Panc1 (cell line): ENCODE data around the gene ESYT2. TPM values are rescaled to one million over a fixed set of nuclear protein-coding genes. Genes with fewer than 3 reads are reported as not detected.

Experiments
- ATAC-seq: fragments of 200-7000 bp; cut with Tn5 transposase; 2 replicates; pipeline ENCODE4 v1.9.1; 2020; ENCODE audit warnings: mild to moderate bottlenecking, moderate library complexity
- BruUV-seq: library from RNA; stranded (reverse); fragments of 400-500 nt; replicated peaks from 2 replicates; lab custom pipeline; 2021; lab: Mats Ljungman, UMichigan
- CTCF ChIA-PET: fragments of 300-600 bp; sonication (Branson Sonifier 250); formaldehyde crosslinking; loops from one replicate; lab custom pipeline; 2022; ENCODE audit warnings: antibody characterized with exemption; lab: Charles Lee
- POLR2A ChIA-PET: fragments of 300-600 bp; sonication (Branson Sonifier 250); formaldehyde crosslinking; loops from one replicate; lab custom pipeline; 2022; ENCODE audit warnings: antibody characterized with exemption; lab: Charles Lee
- DNase-seq: peaks from one replicate; pipeline ENCODE4 v3.0.0-alpha.2; 2010; ENCODE audit warnings: low read depth, low spot score
- H3K27ac ChIP-seq: 2 replicates; pipeline ENCODE4 v1.5.1; 2011; ENCODE audit warnings: mild to moderate bottlenecking, low read length, inconsistent platforms
- H3K27me3 ChIP-seq: fragments of 200-500 bp; sonication (Bioruptor generic); 2 replicates; pipeline ENCODE4 v1.6.0; 2014; ENCODE audit warnings: low read length, inconsistent platforms; ENCODE audit not compliant: control insufficient read depth, insufficient read depth
- H3K36me3 ChIP-seq: fragments of 200-500 bp; sonication (Bioruptor generic); 2 replicates; pipeline ENCODE4 v1.5.1; 2014; ENCODE audit warnings: inconsistent platforms, mild to moderate bottlenecking, low read length, moderate library complexity; ENCODE audit not compliant: control insufficient read depth, insufficient read depth
- H3K4me1 ChIP-seq: 2 replicates; pipeline ENCODE4 v1.5.1; 2011; ENCODE audit warnings: inconsistent platforms, mild to moderate bottlenecking, low read length, moderate library complexity; ENCODE audit not compliant: control insufficient read depth, insufficient read depth
- H3K4me3 ChIP-seq, 2 experiments: 2 replicates each; pipeline ENCODE4 v1.5.1; 2011 to 2012; ENCODE audit warnings: low read depth in 2 of 2, low read length in 2 of 2, mild to moderate bottlenecking in 2 of 2, inconsistent platforms in 1 of 2, moderate library complexity in 1 of 2
- H3K9me3 ChIP-seq: fragments of 200-500 bp; sonication (Bioruptor generic); 2 replicates; pipeline ENCODE4 v1.5.1; 2014; ENCODE audit warnings: low read depth, mild to moderate bottlenecking, inconsistent platforms, low read length, moderate library complexity; ENCODE audit not compliant: control insufficient read depth, insufficient read depth
- POLR2AphosphoS5 ChIP-seq: IDR thresholded peaks from 2 replicates; pipeline ENCODE4 v1.6.1; 2012; ENCODE audit warnings: mild to moderate bottlenecking, low read depth, low read length, moderate library complexity
- SIN3A ChIP-seq: IDR thresholded peaks from 2 replicates; pipeline ENCODE4 v1.6.1; 2012; ENCODE audit warnings: low read depth, mild to moderate bottlenecking, low read length, moderate library complexity, borderline replicate concordance; ENCODE audit not compliant: insufficient read depth
- TCF7L2 ChIP-seq: IDR thresholded peaks from 2 replicates; pipeline ENCODE4 v1.6.1; 2011; ENCODE audit warnings: mild to moderate bottlenecking, low read depth, low read length, inconsistent platforms
- in situ Hi-C: cut with HindIII; loops from 2 replicates; pipeline ENCODE4 v1.10.0; 2016; ENCODE audit warnings: low sequenced_read_pairs, low pct_unique_long_range_greater_than_20kb
- intact Hi-C: fragments of 100-400 bp; cut with micrococcal nuclease; formaldehyde crosslinking; loops from one replicate; pipeline ENCODE4 v1.10.0; 2022; ENCODE audit not compliant: unreplicated experiment
- total RNA-seq: library from RNA; stranded (reverse); gene quantifications from one replicate; pipeline ENCODE4 v1.2.1, GENCODE V29; 2021; ENCODE audit not compliant: unreplicated experiment
- TF ChIP-seq, protein P1 (sequence below): fragments of 450-650 bp; IDR thresholded peaks from 2 replicates; pipeline ENCODE4 v1.5.1; 2017; ENCODE audit warnings: mild to moderate bottlenecking
- TF ChIP-seq, protein P2 (sequence below), 2 experiments: IDR thresholded peaks; 2 replicates each; pipeline ENCODE4 v1.6.1; 2011 to 2012; ENCODE audit warnings: low read depth in 2 of 2, control low read depth in 1 of 2, low read length in 1 of 2, mild to moderate bottlenecking in 1 of 2, moderate library complexity in 1 of 2; ENCODE audit not compliant: insufficient read depth in 1 of 2

The ESYT2 gene
- total RNA-seq, 1 experiment from 2014 or later: 92.7 TPM

GRCh38 chr7:158778471-158778870 lies 50.8 kb downstream of the ESYT2 start:
- BruUV-seq: no TSS peak
- in situ Hi-C loops: no loop called here
- POLR2A ChIA-PET: no interaction called here

DNA sequence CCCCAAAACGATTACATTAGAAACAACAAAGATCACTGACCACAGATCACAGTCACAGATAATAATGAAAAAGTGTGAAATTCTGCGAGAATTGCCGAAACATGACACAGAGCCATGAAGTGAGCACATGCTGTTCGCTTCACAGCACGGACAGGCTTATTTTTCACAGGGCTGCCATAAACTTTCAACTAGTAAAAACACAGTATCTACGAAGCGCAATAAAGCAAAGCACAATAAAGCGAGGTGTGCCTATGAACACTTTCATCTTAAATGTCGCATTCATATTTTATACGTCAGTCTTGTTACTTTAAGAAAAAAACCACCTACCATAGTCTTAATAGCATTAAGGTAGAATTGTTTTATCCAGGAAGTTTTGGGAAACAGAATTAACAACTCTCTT lies 51.5 kb downstream of the ESYT2 start:
- ChIA-PET POLR2A (no interaction called here), CTCF (no interaction called here)
- ATAC-seq (no peak), DNase-seq (no peak)
- no peaks in the 10 kb centered on the region; the same call in 1 of the 2 replicates for H3K36me3 ChIP-seq
- in situ Hi-C loops: no loop called here
- BruUV-seq: no TSS peak
- no peaks in the 10 kb centered on the region for H3K27me3 ChIP-seq
- intact Hi-C loops: no loop called here
- no peak overlapping the region for H3K4me3 ChIP-seq
- H3K27ac ChIP-seq: no peak overlapping the region
- TF ChIP-seq, protein P1, sequence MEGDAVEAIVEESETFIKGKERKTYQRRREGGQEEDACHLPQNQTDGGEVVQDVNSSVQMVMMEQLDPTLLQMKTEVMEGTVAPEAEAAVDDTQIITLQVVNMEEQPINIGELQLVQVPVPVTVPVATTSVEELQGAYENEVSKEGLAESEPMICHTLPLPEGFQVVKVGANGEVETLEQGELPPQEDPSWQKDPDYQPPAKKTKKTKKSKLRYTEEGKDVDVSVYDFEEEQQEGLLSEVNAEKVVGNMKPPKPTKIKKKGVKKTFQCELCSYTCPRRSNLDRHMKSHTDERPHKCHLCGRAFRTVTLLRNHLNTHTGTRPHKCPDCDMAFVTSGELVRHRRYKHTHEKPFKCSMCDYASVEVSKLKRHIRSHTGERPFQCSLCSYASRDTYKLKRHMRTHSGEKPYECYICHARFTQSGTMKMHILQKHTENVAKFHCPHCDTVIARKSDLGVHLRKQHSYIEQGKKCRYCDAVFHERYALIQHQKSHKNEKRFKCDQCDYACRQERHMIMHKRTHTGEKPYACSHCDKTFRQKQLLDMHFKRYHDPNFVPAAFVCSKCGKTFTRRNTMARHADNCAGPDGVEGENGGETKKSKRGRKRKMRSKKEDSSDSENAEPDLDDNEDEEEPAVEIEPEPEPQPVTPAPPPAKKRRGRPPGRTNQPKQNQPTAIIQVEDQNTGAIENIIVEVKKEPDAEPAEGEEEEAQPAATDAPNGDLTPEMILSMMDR: no peak
- TF ChIP-seq TCF7L2 (no peak), SIN3A (no peak), POLR2AphosphoS5 (no peak)
- TF ChIP-seq, protein P2, sequence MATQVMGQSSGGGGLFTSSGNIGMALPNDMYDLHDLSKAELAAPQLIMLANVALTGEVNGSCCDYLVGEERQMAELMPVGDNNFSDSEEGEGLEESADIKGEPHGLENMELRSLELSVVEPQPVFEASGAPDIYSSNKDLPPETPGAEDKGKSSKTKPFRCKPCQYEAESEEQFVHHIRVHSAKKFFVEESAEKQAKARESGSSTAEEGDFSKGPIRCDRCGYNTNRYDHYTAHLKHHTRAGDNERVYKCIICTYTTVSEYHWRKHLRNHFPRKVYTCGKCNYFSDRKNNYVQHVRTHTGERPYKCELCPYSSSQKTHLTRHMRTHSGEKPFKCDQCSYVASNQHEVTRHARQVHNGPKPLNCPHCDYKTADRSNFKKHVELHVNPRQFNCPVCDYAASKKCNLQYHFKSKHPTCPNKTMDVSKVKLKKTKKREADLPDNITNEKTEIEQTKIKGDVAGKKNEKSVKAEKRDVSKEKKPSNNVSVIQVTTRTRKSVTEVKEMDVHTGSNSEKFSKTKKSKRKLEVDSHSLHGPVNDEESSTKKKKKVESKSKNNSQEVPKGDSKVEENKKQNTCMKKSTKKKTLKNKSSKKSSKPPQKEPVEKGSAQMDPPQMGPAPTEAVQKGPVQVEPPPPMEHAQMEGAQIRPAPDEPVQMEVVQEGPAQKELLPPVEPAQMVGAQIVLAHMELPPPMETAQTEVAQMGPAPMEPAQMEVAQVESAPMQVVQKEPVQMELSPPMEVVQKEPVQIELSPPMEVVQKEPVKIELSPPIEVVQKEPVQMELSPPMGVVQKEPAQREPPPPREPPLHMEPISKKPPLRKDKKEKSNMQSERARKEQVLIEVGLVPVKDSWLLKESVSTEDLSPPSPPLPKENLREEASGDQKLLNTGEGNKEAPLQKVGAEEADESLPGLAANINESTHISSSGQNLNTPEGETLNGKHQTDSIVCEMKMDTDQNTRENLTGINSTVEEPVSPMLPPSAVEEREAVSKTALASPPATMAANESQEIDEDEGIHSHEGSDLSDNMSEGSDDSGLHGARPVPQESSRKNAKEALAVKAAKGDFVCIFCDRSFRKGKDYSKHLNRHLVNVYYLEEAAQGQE (IDR thresholded peaks at IDR 0.05; ENCODE audit: insufficient read depth in 1 of 2, low read depth in 2 of 2, low read length in 1 of 2): no peak
- no peaks in the 10 kb centered on the region for H3K9me3 ChIP-seq
- H3K4me1 ChIP-seq: no peaks in the 10 kb centered on the region

More at GRCh38 chr7:158778471-158778870, 50.8 kb downstream of the ESYT2 start:
- Histone ChIP-seq H3K36me3 (no peaks in the 10 kb centered on the region; the same call in 1 of the 2 replicates), H3K9me3 (no peaks in the 10 kb centered on the region), H3K27me3 (no peaks in the 10 kb centered on the region), H3K4me1 (no peaks in the 10 kb centered on the region), H3K4me3 (no peak overlapping the region), H3K27ac (no peak overlapping the region)
- intact Hi-C loops: no loop called here
- DNase-seq (no peak), ATAC-seq (no peak)
- CTCF ChIA-PET: no interaction called here
- TF ChIP-seq, protein P2 (IDR thresholded peaks at IDR 0.05; ENCODE audit: insufficient read depth in 1 of 2, low read depth in 2 of 2, low read length in 1 of 2): no peak
- TF ChIP-seq POLR2AphosphoS5 (no peak), SIN3A (no peak), TCF7L2 (no peak)
- TF ChIP-seq, protein P1: no peak
